K562 (cell line): Measurements from ENCODE around the gene NUP214. TPM values are rescaled to one million over a fixed set of nuclear protein-coding genes. Genes with fewer than 3 reads are reported as not detected.

ENCODE experiments used
- NRF1 ChIP-seq, 2 experiments: fragments of 450-650 bp; IDR thresholded peaks in 1 of 2; conservative IDR thresholded peaks in 1 of 2; 2 replicates each; pipeline ENCODE4 v1.6.1; 2014; ENCODE audit warnings: mild to moderate bottlenecking in 2 of 2
- ZBTB2 ChIP-seq: fragments of 450-650 bp; IDR thresholded peaks from 2 replicates; pipeline ENCODE4 v1.6.1; 2016; ENCODE audit warnings: antibody characterized with exemption
- ZBTB40 ChIP-seq, 2 experiments: fragments of 450-650 bp in 1 of 2; sonication (generic) in 1 of 2; formaldehyde crosslinking in 1 of 2; IDR thresholded peaks; 2 replicates each; pipeline versions ENCODE4 v1.7.1 to v1.9.0; 2016 to 2022; ENCODE audit warnings: inconsistent platforms in 1 of 2, mild to moderate bottlenecking in 1 of 2, missing genetic modification reagents in 1 of 2
- polyA plus RNA-seq, 8 experiments: library from polyadenylated mRNA; depleted of rRNA in 4 of 8; stranded (reverse) in 5 of 8; unstranded in 3 of 8; fragments of >200 nt; fragmentation: Nextera tagmentation in 2 of 8; fragmentation: Illumina TruSeq in 1 of 8; extraction: Ambion mirVana in 2 of 8; extraction: Trizol in 1 of 8; gene quantifications; 2 replicates each; pipeline versions ENCODE4 v1.2.1 to v1.2.3, GENCODE V29; 2011 to 2014; ENCODE audit warnings: inconsistent platforms in 1 of 8, missing spikeins in 1 of 8
- total RNA-seq, 7 experiments: library from RNA; depleted of rRNA in 6 of 7; stranded (reverse); fragments of >200 nt in 6 of 7; fragmentation: Illumina TruSeq in 2 of 7; extraction: Trizol in 2 of 7; gene quantifications; 2 replicates each; pipeline versions ENCODE4 v1.2.1 to v1.2.3, GENCODE V29; 2011 to 2021; ENCODE audit warnings: low replicate concordance in 1 of 7

NUP214 gene
- total and polyA plus RNA-seq, 9 of the 15 experiments (the other 6 are each of a cell fraction or from before 2014, with no cell fraction given) = 56.9 to 332 (median 97.1) TPM

- no peak for TF ChIP-seq ZBTB40 (IDR thresholded peaks at IDR 0.05)
- no peak for TF ChIP-seq ZBTB40 (CRISPR knock-in tag; IDR thresholded peaks at IDR 0.05)
- TF ChIP-seq ZBTB2 = no peak
- no peak for TF ChIP-seq NRF1 (conservative IDR thresholded peaks at IDR 0.05 in 1 of 2, IDR thresholded peaks at IDR 0.05 in 1 of 2)
Observed at GRCh38 chr9:131121346-131121745, 4.0 kb upstream of the NUP214 start (continued).
